SHP77 treated with DMSO at 0.1 percent for 48 hours (cell line): ENCODE data around the gene ARSG.
"Not testable (repeated sequence)": the region's sequence is repeated elsewhere in the genome, so short reads cannot be mapped to it uniquely, and the experiment has no call there.

ENCODE experiments used
- DNase-seq: peaks from one replicate; lab custom pipeline; 2025; lab: John Stamatoyannopoulos, UW

ARSG gene

GRCh38 chr17:68306819-68307218, 15.5 kb downstream of the ARSG start:
- no peak for DNase-seq

- no peak for DNase-seq
Measured at GRCh38 chr17:68307443-68307842, 16.1 kb downstream of the ARSG start.

GRCh38 chr17:68308486-68308885, 17.2 kb downstream of the ARSG start:
- not testable (repeated sequence) for DNase-seq

- not testable (repeated sequence) for DNase-seq
Measured at GRCh38 chr17:68309066-68309670, 17.9 kb downstream of the ARSG start.

GRCh38 chr17:68310152-68310551, 18.9 kb downstream of the ARSG start:
- DNase-seq = no peak

GRCh38 chr17:68314916-68315535, 23.7 kb downstream of the ARSG start:
- no peak for DNase-seq

- DNase-seq = no peak
Measured at GRCh38 chr17:68315930-68316329, 24.6 kb downstream of the ARSG start.

GRCh38 chr17:68317458-68317857, 26.2 kb downstream of the ARSG start:
- no peak for DNase-seq

- no peak for DNase-seq
Measured at GRCh38 chr17:68318103-68318991, 27.1 kb downstream of the ARSG start.

- no peak for DNase-seq
Measured at GRCh38 chr17:68319410-68320162, 28.3 kb downstream of the ARSG start.

GRCh38 chr17:68320311-68320865, 29.1 kb downstream of the ARSG start:
- no peak for DNase-seq

GRCh38 chr17:68320943-68321555, 29.8 kb downstream of the ARSG start:
- no peak for DNase-seq

- DNase-seq = no peak
Measured at GRCh38 chr17:68321556-68321954, 30.3 kb downstream of the ARSG start.

- DNase-seq = no peak
Measured at GRCh38 chr17:68322630-68323029, 31.3 kb downstream of the ARSG start.

GRCh38 chr17:68324114-68324513, 32.8 kb downstream of the ARSG start:
- no peak for DNase-seq

GRCh38 chr17:68324654-68325336, 33.5 kb downstream of the ARSG start:
- DNase-seq = no peak

- no peak for DNase-seq
Measured at GRCh38 chr17:68325961-68326360, 34.7 kb downstream of the ARSG start.

- no peak for DNase-seq
Measured at GRCh38 chr17:68326681-68327080, 35.4 kb downstream of the ARSG start.

GRCh38 chr17:68327823-68328557, 36.7 kb downstream of the ARSG start:
- no peak for DNase-seq

GRCh38 chr17:68328676-68329075, 37.4 kb downstream of the ARSG start:
- DNase-seq = no peak
